Activated CD4-positive, alpha-beta T cell treated with anti-CD3 and anti-CD28 coated beads for 36 hours (primary cell): ENCODE data around the gene RNFT2. TPM values are rescaled to one million over a fixed set of nuclear protein-coding genes. Genes with fewer than 3 reads are reported as not detected.
"Not testable (repeated sequence)": the region's sequence is repeated elsewhere in the genome, so short reads cannot be mapped to it uniquely, and the experiment has no call there.

Experiments used
- ATAC-seq: fragments of 200-7000 bp; cut with Tn5 transposase; one replicate; pipeline ENCODE4 v1.10.0; 2021; ENCODE audit warnings: mild to moderate bottlenecking, moderate library complexity
- CTCF ChIA-PET: fragments of 350-600 bp; sonication (Branson Sonifier 250); formaldehyde crosslinking; loops from one replicate; lab custom pipeline; 2021; ENCODE audit warnings: antibody characterized with exemption; lab: Charles Lee
- POLR2A ChIA-PET: fragments of 350-600 bp; sonication (Branson Sonifier 250); formaldehyde crosslinking; loops from one replicate; lab custom pipeline; 2021; ENCODE audit warnings: antibody characterized with exemption, inconsistent platforms; lab: Charles Lee
- DNase-seq: peaks from one replicate; pipeline ENCODE4 v3.0.0-alpha.2; 2020
- H3K27ac Mint-ChIP-seq: one replicate; pipeline ENCODE4 v1.8.0; 2021; ENCODE audit warnings: mixed read lengths
- H3K27me3 Mint-ChIP-seq: one replicate; pipeline ENCODE4 v1.8.0; 2021; ENCODE audit warnings: mixed read lengths
- H3K36me3 Mint-ChIP-seq: one replicate; pipeline ENCODE4 v1.8.0; 2021; ENCODE audit warnings: low read depth, mixed read lengths
- H3K4me1 Mint-ChIP-seq: one replicate; pipeline ENCODE4 v1.8.0; 2021; ENCODE audit warnings: mixed read lengths
- H3K4me3 Mint-ChIP-seq: one replicate; pipeline ENCODE4 v1.8.0; 2021; ENCODE audit warnings: mild to moderate bottlenecking, moderate library complexity, mixed read lengths
- H3K9me3 Mint-ChIP-seq: one replicate; pipeline ENCODE4 v1.8.0; 2021; ENCODE audit warnings: low read depth, mixed read lengths
- intact Hi-C, 2 experiments: fragments of 100-400 bp; cut with DNase I in 1 of 2; cut with micrococcal nuclease in 1 of 2; formaldehyde crosslinking; loops; one replicate each; pipeline versions ENCODE4 v1.14.2 to v1.15.1; 2022 to 2024; cut with DNase I, micrococcal nuclease
- total RNA-seq, 2 experiments: library from RNA; stranded (reverse); gene quantifications; one replicate each; pipeline ENCODE4 v1.2.3, GENCODE V29; 2021

RNFT2 gene
- total RNA-seq, 2 experiments from 2014 or later, result 14.7 to 15.0 TPM

- H3K36me3 Mint-ChIP-seq, result peaks cover 9% of the 10 kb centered on the region
- H3K4me3 Mint-ChIP-seq, result no peak overlapping the region
- H3K4me1 Mint-ChIP-seq, result no peaks in the 10 kb centered on the region
- POLR2A ChIA-PET, result no interaction called here
- intact Hi-C loops, result no loop called here
- no peaks in the 10 kb centered on the region for H3K27me3 Mint-ChIP-seq
- ATAC-seq (no peak), DNase-seq (no peak)
- no peaks in the 10 kb centered on the region for H3K9me3 Mint-ChIP-seq
- H3K27ac Mint-ChIP-seq, result no peak overlapping the region
- CTCF ChIA-PET, result no interaction called here
Observed at GRCh38 chr12:116774020-116774419, 35.9 kb downstream of the RNFT2 start.

GRCh38 chr12:116777245-116777644, 39.1 kb downstream of the RNFT2 start:
- ATAC-seq (no peak), DNase-seq (no peak)
- Mint-ChIP-seq H3K4me1 (no peaks in the 10 kb centered on the region), H3K36me3 (peaks cover 14% of the 10 kb centered on the region), H3K27me3 (no peaks in the 10 kb centered on the region), H3K27ac (no peak overlapping the region), H3K9me3 (no peaks in the 10 kb centered on the region), H3K4me3 (no peak overlapping the region)
- ChIA-PET CTCF (no interaction called here), POLR2A (no interaction called here)
- intact Hi-C loops, result no loop called here

- DNase-seq (no peak), ATAC-seq (no peak)
- H3K27me3 Mint-ChIP-seq, result no peaks in the 10 kb centered on the region
- intact Hi-C loops, result no loop called here
- ChIA-PET POLR2A (no interaction called here), CTCF (no interaction called here)
- H3K9me3 Mint-ChIP-seq, result no peaks in the 10 kb centered on the region
- H3K4me3 Mint-ChIP-seq, result no peak overlapping the region
- H3K27ac Mint-ChIP-seq, result no peak overlapping the region
- H3K36me3 Mint-ChIP-seq, result peaks cover 15% of the 10 kb centered on the region
- H3K4me1 Mint-ChIP-seq, result no peaks in the 10 kb centered on the region
Observed at GRCh38 chr12:116779597-116779996, 41.5 kb downstream of the RNFT2 start.

- intact Hi-C loops, result no loop called here
- Mint-ChIP-seq H3K27ac (no peak overlapping the region), H3K9me3 (no peaks in the 10 kb centered on the region), H3K36me3 (peaks cover 19% of the 10 kb centered on the region), H3K4me3 (no peak overlapping the region), H3K27me3 (no peaks in the 10 kb centered on the region), H3K4me1 (no peaks in the 10 kb centered on the region)
- CTCF ChIA-PET, result interaction anchor here (0.5 kb wide), 1 partner anchor 421 kb away, joined by 3 read pairs; no protein-coding TSS in a partner anchor
- POLR2A ChIA-PET, result no interaction called here
- DNase-seq (no peak), ATAC-seq (no peak)
Observed at GRCh38 chr12:116780942-116781341, 42.8 kb downstream of the RNFT2 start.

GRCh38 chr12:116783525-116784237, 45.6 kb downstream of the RNFT2 start:
- no peaks in the 10 kb centered on the region for H3K27me3 Mint-ChIP-seq
- no peaks in the 10 kb centered on the region for H3K4me1 Mint-ChIP-seq
- H3K36me3 Mint-ChIP-seq, result peaks cover 26% of the 10 kb centered on the region
- ChIA-PET POLR2A (no interaction called here), CTCF (interaction anchor here (0.5 to 0.6 kb wide), 2 partner anchors 326 to 332 kb away, joined by 3 read pairs; no protein-coding TSS in a partner anchor)
- ATAC-seq (no peak), DNase-seq (no peak)
- H3K9me3 Mint-ChIP-seq, result no peaks in the 10 kb centered on the region
- H3K4me3 Mint-ChIP-seq, result no peak overlapping the region
- intact Hi-C loops, result no loop called here
- H3K27ac Mint-ChIP-seq, result no peak overlapping the region

- Mint-ChIP-seq H3K4me1 (no peaks in the 10 kb centered on the region), H3K27me3 (no peaks in the 10 kb centered on the region), H3K9me3 (no peaks in the 10 kb centered on the region), H3K27ac (no peak overlapping the region), H3K4me3 (no peak overlapping the region), H3K36me3 (peaks cover 26% of the 10 kb centered on the region)
- intact Hi-C loops, result no loop called here
- POLR2A ChIA-PET, result no interaction called here
- CTCF ChIA-PET, result interaction anchor here (0.5 to 0.6 kb wide), 2 partner anchors 325 to 332 kb away, joined by 3 read pairs; no protein-coding TSS in a partner anchor
- ATAC-seq (peak; percentile 39), DNase-seq (no peak)
Observed at GRCh38 chr12:116784238-116784612, 46.1 kb downstream of the RNFT2 start.

- CTCF ChIA-PET, H3K4me3 Mint-ChIP-seq, DNase-seq: not testable (repeated sequence)
Observed at GRCh38 chr12:116789562-116789961, 51.4 kb downstream of the RNFT2 start.

GRCh38 chr12:116790066-116790465, 52.0 kb downstream of the RNFT2 start:
- no peak overlapping the region for H3K27ac Mint-ChIP-seq
- ChIA-PET POLR2A (no interaction called here), CTCF (no interaction called here)
- H3K4me3 Mint-ChIP-seq, result no peak overlapping the region
- peaks cover 7% of the 10 kb centered on the region for H3K36me3 Mint-ChIP-seq
- H3K27me3 Mint-ChIP-seq, result no peaks in the 10 kb centered on the region
- H3K4me1 Mint-ChIP-seq, result no peaks in the 10 kb centered on the region
- intact Hi-C loops, result no loop called here
- H3K9me3 Mint-ChIP-seq, result no peaks in the 10 kb centered on the region
- DNase-seq, result no peak
- ATAC-seq, result no peak

More at GRCh38 chr12:116789562-116789961, 51.4 kb downstream of the RNFT2 start:
- POLR2A ChIA-PET, H3K4me1 Mint-ChIP-seq, H3K27ac Mint-ChIP-seq, intact Hi-C loops, H3K9me3 Mint-ChIP-seq, ATAC-seq, H3K27me3 Mint-ChIP-seq: not testable (repeated sequence)
- peaks cover 11% of the 10 kb centered on the region for H3K36me3 Mint-ChIP-seq

- Mint-ChIP-seq H3K4me1 (no peaks in the 10 kb centered on the region), H3K9me3 (no peaks in the 10 kb centered on the region), H3K4me3 (no peak overlapping the region), H3K27ac (no peak overlapping the region), H3K27me3 (no peaks in the 10 kb centered on the region), H3K36me3 (no peaks in the 10 kb centered on the region)
- CTCF ChIA-PET, result interaction anchor here (0.7 kb wide), 1 partner anchor 12 kb away, joined by 3 read pairs; no protein-coding TSS in a partner anchor
- intact Hi-C loops, result no loop called here
- POLR2A ChIA-PET, result no interaction called here
- DNase-seq, result no peak
- no peak for ATAC-seq
Observed at GRCh38 chr12:116792403-116792802, 54.3 kb downstream of the RNFT2 start.

- ATAC-seq (no peak), DNase-seq (no peak)
- no peak overlapping the region for H3K27ac Mint-ChIP-seq
- intact Hi-C loops, result no loop called here
- peaks cover 8% of the 10 kb centered on the region for H3K36me3 Mint-ChIP-seq
- ChIA-PET CTCF (no interaction called here), POLR2A (no interaction called here)
- peaks cover 10% of the 10 kb centered on the region for H3K9me3 Mint-ChIP-seq
- no peak overlapping the region for H3K4me3 Mint-ChIP-seq
- H3K4me1 Mint-ChIP-seq, result no peaks in the 10 kb centered on the region
- no peaks in the 10 kb centered on the region for H3K27me3 Mint-ChIP-seq
Observed at GRCh38 chr12:116794725-116795124, 56.6 kb downstream of the RNFT2 start.

- H3K27me3 Mint-ChIP-seq, result no peaks in the 10 kb centered on the region
- intact Hi-C loops, result no loop called here
- ChIA-PET POLR2A (no interaction called here), CTCF (no interaction called here)
- DNase-seq, result no peak
- ATAC-seq, result no peak
- H3K36me3 Mint-ChIP-seq, result peaks cover 12% of the 10 kb centered on the region
- H3K27ac Mint-ChIP-seq, result no peak overlapping the region
- H3K4me3 Mint-ChIP-seq, result no peak overlapping the region
- peaks cover 14% of the 10 kb centered on the region for H3K9me3 Mint-ChIP-seq
- H3K4me1 Mint-ChIP-seq, result no peaks in the 10 kb centered on the region
Observed at GRCh38 chr12:116797885-116798284, 59.8 kb downstream of the RNFT2 start.

GRCh38 chr12:116798719-116799118, 60.6 kb downstream of the RNFT2 start:
- H3K4me1 Mint-ChIP-seq, result no peaks in the 10 kb centered on the region
- CTCF ChIA-PET, result no interaction called here
- POLR2A ChIA-PET, result interaction anchor here (0.6 kb wide), 1 partner anchor 161 kb away, joined by 3 read pairs; no protein-coding TSS in a partner anchor
- no peak overlapping the region for H3K4me3 Mint-ChIP-seq
- peaks cover 12% of the 10 kb centered on the region for H3K36me3 Mint-ChIP-seq
- no peak for ATAC-seq
- H3K9me3 Mint-ChIP-seq, result peaks cover 14% of the 10 kb centered on the region
- intact Hi-C loops, result no loop called here
- no peak overlapping the region for H3K27ac Mint-ChIP-seq
- H3K27me3 Mint-ChIP-seq, result no peaks in the 10 kb centered on the region
- no peak for DNase-seq
